Activated T-helper 17 cell treated with anti-CD3 and anti-CD28 coated beads, Interleukin-2, amount 50 U/mL, for 72 hours (primary cell): Measurements from ENCODE around the gene DNAJC18. TPM values are rescaled to one million over a fixed set of nuclear protein-coding genes. Genes with fewer than 3 reads are reported as not detected.

Source experiments
- ATAC-seq: fragments of 150-1000 bp; cut with Tn5 transposase; replicated peaks from 2 replicates; pipeline ENCODE4 v1.10.0; 2021; ENCODE audit warnings: mild to moderate bottlenecking, moderate library complexity
- H3K27ac Mint-ChIP-seq: one replicate; pipeline ENCODE4 v1.8.0; 2022; ENCODE audit warnings: mixed read lengths
- H3K27me3 Mint-ChIP-seq: one replicate; pipeline ENCODE4 v1.8.0; 2022; ENCODE audit warnings: mixed read lengths
- H3K36me3 Mint-ChIP-seq: one replicate; pipeline ENCODE4 v1.8.0; 2022; ENCODE audit warnings: low read depth, mild to moderate bottlenecking, mixed read lengths
- H3K4me1 Mint-ChIP-seq: one replicate; pipeline ENCODE4 v1.8.0; 2022; ENCODE audit warnings: mixed read lengths
- H3K4me3 Mint-ChIP-seq: one replicate; pipeline ENCODE4 v1.8.0; 2022; ENCODE audit warnings: mild to moderate bottlenecking, mixed read lengths
- H3K9me3 Mint-ChIP-seq: one replicate; pipeline ENCODE4 v1.8.0; 2022; ENCODE audit warnings: mixed read lengths
- total RNA-seq, 2 donors: library from RNA; stranded (reverse); gene quantifications; one replicate each; pipeline ENCODE4 v1.2.3, GENCODE V29; 2022

Gene DNAJC18
- total RNA-seq, 2 donors from 2014 or later, result 23.4 to 41.5 TPM

- H3K36me3 Mint-ChIP-seq, result peaks cover 64% of the 10 kb centered on the region
- H3K27me3 Mint-ChIP-seq, result no peaks in the 10 kb centered on the region
- H3K4me3 Mint-ChIP-seq, result peak overlapping the region; percentile 59
- no peaks in the 10 kb centered on the region for H3K9me3 Mint-ChIP-seq
- peaks cover 28% of the 10 kb centered on the region for H3K4me1 Mint-ChIP-seq
- H3K27ac Mint-ChIP-seq, result no peak overlapping the region
- no peak for ATAC-seq
These were observed 43.3 kb downstream of the DNAJC18 start for GRCh38 chr5:139395844-139396640.

- Mint-ChIP-seq H3K27ac (peak within 1 kb of the TSS; percentile 90), H3K36me3 (peaks cover 70% of the 10 kb centered on the region), H3K4me3 (peak within 1 kb of the TSS; percentile 97), H3K4me1 (peaks cover 34% of the 10 kb centered on the region), H3K9me3 (no peaks in the 10 kb centered on the region), H3K27me3 (no peaks in the 10 kb centered on the region)
- ATAC-seq, result no peak
These were observed 44.4 kb downstream of the DNAJC18 start, which contains the start of gene PROB1 for GRCh38 chr5:139394654-139395566. Gene PROB1 (minus strand): TSS chr5:139395104. CDS start chr5:139395081, 23 bp downstream.

- Mint-ChIP-seq H3K4me1 (peaks cover 35% of the 10 kb centered on the region), H3K27me3 (no peaks in the 10 kb centered on the region)
- no peak for ATAC-seq
These were observed 45.1 kb downstream of the DNAJC18 start for GRCh38 chr5:139394123-139394653.

GRCh38 chr5:139393497-139394122, 45.7 kb downstream of the DNAJC18 start:
- peaks cover 33% of the 10 kb centered on the region for H3K4me1 Mint-ChIP-seq
- no peaks in the 10 kb centered on the region for H3K9me3 Mint-ChIP-seq
- no peaks in the 10 kb centered on the region for H3K27me3 Mint-ChIP-seq
- H3K27ac Mint-ChIP-seq, result peak overlapping the region; percentile 90
- H3K36me3 Mint-ChIP-seq, result peaks cover 71% of the 10 kb centered on the region
- no peak for ATAC-seq
- H3K4me3 Mint-ChIP-seq, result peak overlapping the region; percentile 97

More at GRCh38 chr5:139394123-139394653, 45.1 kb downstream of the DNAJC18 start:
- H3K27ac Mint-ChIP-seq, result peak overlapping the region; percentile 90
- peak overlapping the region; percentile 97 for H3K4me3 Mint-ChIP-seq
- H3K9me3 Mint-ChIP-seq, result no peaks in the 10 kb centered on the region
- peaks cover 72% of the 10 kb centered on the region for H3K36me3 Mint-ChIP-seq

- peak; percentile 68 for ATAC-seq
- H3K27me3 Mint-ChIP-seq, result no peaks in the 10 kb centered on the region
- H3K27ac Mint-ChIP-seq, result peak overlapping the region; percentile 90
- no peaks in the 10 kb centered on the region for H3K9me3 Mint-ChIP-seq
- peaks cover 33% of the 10 kb centered on the region for H3K4me1 Mint-ChIP-seq
- H3K36me3 Mint-ChIP-seq, result peaks cover 68% of the 10 kb centered on the region
- H3K4me3 Mint-ChIP-seq, result peak overlapping the region; percentile 97
These were observed 46.4 kb downstream of the DNAJC18 start for GRCh38 chr5:139392678-139393496.

- Mint-ChIP-seq H3K9me3 (no peaks in the 10 kb centered on the region), H3K4me1 (peaks cover 33% of the 10 kb centered on the region), H3K36me3 (peaks cover 66% of the 10 kb centered on the region), H3K4me3 (peak overlapping the region; percentile 97), H3K27me3 (no peaks in the 10 kb centered on the region), H3K27ac (peak overlapping the region; percentile 99)
- peak; percentile 21 for ATAC-seq
These were observed 47.0 kb downstream of the DNAJC18 start for GRCh38 chr5:139392324-139392677.

GRCh38 chr5:139391570-139392323, 47.6 kb downstream of the DNAJC18 start:
- Mint-ChIP-seq H3K36me3 (peaks cover 61% of the 10 kb centered on the region), H3K27me3 (no peaks in the 10 kb centered on the region), H3K9me3 (no peaks in the 10 kb centered on the region), H3K4me3 (peak overlapping the region; percentile 97), H3K4me1 (peaks cover 28% of the 10 kb centered on the region), H3K27ac (peak overlapping the region; percentile 99)
- ATAC-seq, result peak; percentile 20

GRCh38 chr5:139390639-139391569, 48.4 kb downstream of the DNAJC18 start:
- Mint-ChIP-seq H3K9me3 (no peaks in the 10 kb centered on the region), H3K4me3 (peak overlapping the region; percentile 97), H3K4me1 (peaks cover 21% of the 10 kb centered on the region), H3K27ac (peak overlapping the region; percentile 99), H3K27me3 (no peaks in the 10 kb centered on the region), H3K36me3 (peaks cover 54% of the 10 kb centered on the region)
- ATAC-seq, result no peak

- Mint-ChIP-seq H3K9me3 (no peaks in the 10 kb centered on the region), H3K4me3 (peak within 1 kb of the TSS; percentile 97), H3K27ac (peak within 1 kb of the TSS; percentile 99), H3K4me1 (peaks cover 27% of the 10 kb centered on the region), H3K27me3 (no peaks in the 10 kb centered on the region), H3K36me3 (peaks cover 45% of the 10 kb centered on the region)
- ATAC-seq, result peak; percentile 77
These were observed 49.4 kb downstream of the DNAJC18 start, which contains the start of gene MZB1 for GRCh38 chr5:139389701-139390638. Gene MZB1 (minus strand): TSS chr5:139389913. CDS start chr5:139389856, 57 bp downstream.

GRCh38 chr5:139388198-139388821, 51.0 kb downstream of the DNAJC18 start:
- ATAC-seq, result no peak
- H3K27ac Mint-ChIP-seq, result peak overlapping the region; percentile 48

More at GRCh38 chr5:139388198-139388821, 51.0 kb downstream of the DNAJC18 start:
- H3K4me3 Mint-ChIP-seq, result peak overlapping the region; percentile 43
- peaks cover 34% of the 10 kb centered on the region for H3K4me1 Mint-ChIP-seq
- H3K36me3 Mint-ChIP-seq, result peaks cover 35% of the 10 kb centered on the region
- no peaks in the 10 kb centered on the region for H3K9me3 Mint-ChIP-seq
- no peaks in the 10 kb centered on the region for H3K27me3 Mint-ChIP-seq
